ENCODE measurements around the gene ABLIM1.

Gene ABLIM1

GRCh38 chr10:114515298-114515914, 142.7 kb downstream of the ABLIM1 start (continued):
- no peak for TF ChIP-seq BCL11B (tag by site-specific recombination; IDR thresholded peaks at IDR 0.05; ENCODE audit: low read depth)
- no peak for TF ChIP-seq GLIS1 (tag by site-specific recombination; IDR thresholded peaks at IDR 0.05)
- no peak for TF ChIP-seq ZNF639 (tag by site-specific recombination; IDR thresholded peaks at IDR 0.05)
- TF ChIP-seq ZNF211 (tag by site-specific recombination; IDR thresholded peaks at IDR 0.05; ENCODE audit: low read depth), result no peak
- no peak for TF ChIP-seq MYNN (tag by site-specific recombination; IDR thresholded peaks at IDR 0.05; ENCODE audit: borderline replicate concordance)
- TF ChIP-seq ZNF692 (tag by site-specific recombination; IDR thresholded peaks at IDR 0.05), result no peak
- TF ChIP-seq SP2 (tag by site-specific recombination; IDR thresholded peaks at IDR 0.05), result no peak
- TF ChIP-seq ZNF341 (tag by site-specific recombination; IDR thresholded peaks at IDR 0.05; ENCODE audit: low read depth), result peak; percentile 33; the same call in 1 of the 2 replicates
- no peak for TF ChIP-seq TRIM28 (IDR thresholded peaks at IDR 0.05; ENCODE audit: borderline replicate concordance, low read length)
- TF ChIP-seq PRDM2 (tag by site-specific recombination; IDR thresholded peaks at IDR 0.05; ENCODE audit: borderline replicate concordance), result no peak
- no peak for TF ChIP-seq ZNF366 (tag by site-specific recombination; conservative IDR thresholded peaks at IDR 0.05)

GRCh38 chr10:114513381-114513792, 144.7 kb downstream of the ABLIM1 start:
- H3K4me1 ChIP-seq (ENCODE audit: control insufficient read depth, insufficient read depth, low read length), result no peaks in the 10 kb centered on the region; the same call in 1 of the 2 replicates
- TF ChIP-seq ZNF544 (tag by site-specific recombination; IDR thresholded peaks at IDR 0.05), result no peak
- TF ChIP-seq GLIS2 (tag by site-specific recombination; IDR thresholded peaks at IDR 0.05), result no peak
- TF ChIP-seq ZNF146 (tag by site-specific recombination; IDR thresholded peaks at IDR 0.05), result no peak
- no peak for TF ChIP-seq ZNF335 (tag by site-specific recombination; conservative IDR thresholded peaks at IDR 0.05)
- no peak for TF ChIP-seq ZNF580 (tag by site-specific recombination; IDR thresholded peaks at IDR 0.05)
- no peak for TF ChIP-seq ZNF707 (tag by site-specific recombination; IDR thresholded peaks at IDR 0.05)
- TF ChIP-seq ZNF274 (IDR thresholded peaks at IDR 0.05; ENCODE audit: low read length), result no peak
- TF ChIP-seq ZNF274 (tag by site-specific recombination; IDR thresholded peaks at IDR 0.05; ENCODE audit: borderline replicate concordance), result no peak
- TF ChIP-seq ZNF558 (tag by site-specific recombination; IDR thresholded peaks at IDR 0.05), result no peak
- TF ChIP-seq ZNF354C (tag by site-specific recombination; IDR thresholded peaks at IDR 0.05; ENCODE audit: borderline replicate concordance, low read depth), result no peak
- TF ChIP-seq ZNF548 (tag by site-specific recombination; IDR thresholded peaks at IDR 0.05), result no peak
- no peak for TF ChIP-seq ZNF521 (tag by site-specific recombination; IDR thresholded peaks at IDR 0.05)
- CTCF ChIA-PET, result interaction anchor here (0.6 kb wide), 2 partner anchors 11 to 432 kb away, joined by 3 to 4 read pairs; no protein-coding TSS in a partner anchor

More at GRCh38 chr10:114513381-114513792, 144.7 kb downstream of the ABLIM1 start:
- POLR2A ChIA-PET, result no interaction called here
- Histone ChIP-seq H3K36me3 (ENCODE audit: control insufficient read depth in 2 of 2, insufficient read depth in 1 of 2, low read length in 2 of 2) (no peaks in the 10 kb centered on the region), H3K27ac (ENCODE audit: extremely low read depth, low read depth, low read length) (no peak overlapping the region), H3K9me3 (ENCODE audit: control insufficient read depth, insufficient read depth, low read depth, low read length) (no peaks in the 10 kb centered on the region), H3K4me3 (ENCODE audit: low read depth, low read length) (no peak overlapping the region)
